Fibroblast of lung (primary cell): ENCODE data around the gene SPRR1B. TPM values are rescaled to one million over a fixed set of nuclear protein-coding genes. Genes with fewer than 3 reads are reported as not detected.

ENCODE experiments used
- DNase-seq, 2 donors: peaks; one replicate each; pipeline versions ENCODE4 v3.0.0 to v3.0.0-alpha.2; 2010; ENCODE audit warnings: low read depth in 2 of 2
- H2AFZ ChIP-seq: 2 replicates; pipeline ENCODE4 v1.5.1; 2012; ENCODE audit warnings: low read length, control low read depth, inconsistent platforms
- H3K27ac ChIP-seq: 2 replicates; pipeline ENCODE4 v1.5.1; 2011; ENCODE audit warnings: low read length, control low read depth; ENCODE audit not compliant: insufficient read depth
- H3K27me3 ChIP-seq: 2 replicates; pipeline ENCODE4 v1.5.1; 2011; ENCODE audit warnings: mild to moderate bottlenecking, low read length; ENCODE audit not compliant: control insufficient read depth, insufficient read depth
- H3K36me3 ChIP-seq: 2 replicates; pipeline ENCODE4 v1.5.1; 2011; ENCODE audit warnings: low read length; ENCODE audit not compliant: control insufficient read depth, insufficient read depth
- H3K4me1 ChIP-seq: 2 replicates; pipeline ENCODE4 v1.5.1; 2011; ENCODE audit warnings: low read length; ENCODE audit not compliant: control insufficient read depth, insufficient read depth; ENCODE audit errors: extremely low read depth
- H3K4me2 ChIP-seq: 2 replicates; pipeline ENCODE4 v1.5.1; 2011; ENCODE audit warnings: low read length, control low read depth; ENCODE audit not compliant: insufficient read depth; ENCODE audit errors: extremely low read depth
- H3K4me3 ChIP-seq, 4 experiments: fragments of 200-600 bp in 1 of 4; sonication (generic) in 1 of 4; replicated peaks in 1 of 4; 2 replicates each; pipeline ENCODE4 v1.5.1; 2011 to 2016; ENCODE audit warnings: low read length in 4 of 4, low read depth in 3 of 4, mild to moderate bottlenecking in 3 of 4, control low read depth in 2 of 4, inconsistent platforms in 1 of 4, mixed read lengths in 1 of 4; ENCODE audit not compliant: insufficient read depth in 1 of 4; ENCODE audit errors: control extremely low read depth in 1 of 4
- H3K79me2 ChIP-seq: 2 replicates; pipeline ENCODE4 v1.5.1; 2012; ENCODE audit warnings: mild to moderate bottlenecking, low read length, inconsistent platforms; ENCODE audit not compliant: control insufficient read depth, insufficient read depth
- H3K9ac ChIP-seq: 2 replicates; pipeline ENCODE4 v1.5.1; 2011; ENCODE audit warnings: mild to moderate bottlenecking, low read length, control low read depth; ENCODE audit not compliant: insufficient read depth
- H3K9me3 ChIP-seq: 2 replicates; pipeline ENCODE4 v1.5.1; 2012; ENCODE audit warnings: low read depth, low read length; ENCODE audit not compliant: control insufficient read depth, insufficient read depth
- H4K20me1 ChIP-seq: 2 replicates; pipeline ENCODE4 v1.5.1; 2011; ENCODE audit warnings: low read length; ENCODE audit not compliant: control insufficient read depth, insufficient read depth; ENCODE audit errors: extremely low read depth
- CTCF ChIP-seq, 2 donors: IDR thresholded peaks in 1 of 2; conservative IDR thresholded peaks in 1 of 2; 1 replicate in 1 of 2; 2 replicates in 1 of 2; pipeline ENCODE4 v1.5.1; 2011 to 2012; ENCODE audit warnings: low read length in 2 of 2, control low read depth in 1 of 2, inconsistent platforms in 1 of 2, low read depth in 1 of 2, mild to moderate bottlenecking in 1 of 2
- EZH2 ChIP-seq: IDR thresholded peaks from 2 replicates; pipeline ENCODE4 v1.5.1; 2012; ENCODE audit warnings: low read length, control low read depth, mild to moderate bottlenecking; ENCODE audit errors: missing control alignments
- polyA plus RNA-seq, 2 donors: library from polyadenylated mRNA; depleted of rRNA in 1 of 2; stranded (reverse) in 1 of 2; unstranded in 1 of 2; fragments of >200 nt; gene quantifications; 2 replicates each; pipeline ENCODE4 v1.2.1, GENCODE V29; 2011 to 2012; ENCODE audit warnings: missing spikeins in 1 of 2
- total RNA-seq: library from RNA; depleted of rRNA; stranded (reverse); fragments of >200 nt; gene quantifications from 2 replicates; pipeline ENCODE4 v1.2.1, GENCODE V29; 2014

The SPRR1B gene
- total and polyA plus RNA-seq, 2 donors (not counting 1 experiment from before 2014, with no cell fraction given), result not detected

- H3K27ac ChIP-seq, result no peak overlapping the region
- no peak for DNase-seq
- H3K9me3 ChIP-seq, result no peaks in the 10 kb centered on the region
- H3K4me1 ChIP-seq, result no peaks in the 10 kb centered on the region
- TF ChIP-seq CTCF (conservative IDR thresholded peaks at IDR 0.05 in 1 of 2, IDR thresholded peaks at IDR 0.05 in 1 of 2; ENCODE audit: low read depth in 1 of 2, low read length in 2 of 2) (no peak), EZH2 (no peak)
- H3K9ac ChIP-seq, result no peak overlapping the region
- H3K36me3 ChIP-seq, result no peaks in the 10 kb centered on the region
- H4K20me1 ChIP-seq, result no peaks in the 10 kb centered on the region
- no peak overlapping the region for H2AFZ ChIP-seq
- H3K79me2 ChIP-seq, result no peaks in the 10 kb centered on the region
- no peak overlapping the region for H3K4me3 ChIP-seq
- H3K27me3 ChIP-seq, result no peaks in the 10 kb centered on the region
- no peak overlapping the region for H3K4me2 ChIP-seq
Observed at GRCh38 chr1:153070243-153070642, 39.2 kb downstream of the SPRR1B start.

- no peaks in the 10 kb centered on the region for H3K27me3 ChIP-seq
- no peaks in the 10 kb centered on the region for H3K9me3 ChIP-seq
- H3K9ac ChIP-seq, result no peak within 1 kb of the TSS
- no peaks in the 10 kb centered on the region for H3K36me3 ChIP-seq
- no peak for TF ChIP-seq EZH2
- TF ChIP-seq CTCF (conservative IDR thresholded peaks at IDR 0.05 in 1 of 2, IDR thresholded peaks at IDR 0.05 in 1 of 2; ENCODE audit: low read depth in 1 of 2, low read length in 2 of 2), result no peak
- no peak within 1 kb of the TSS for H3K4me2 ChIP-seq
- H4K20me1 ChIP-seq, result no peaks in the 10 kb centered on the region
- H2AFZ ChIP-seq, result no peak within 1 kb of the TSS
- H3K4me3 ChIP-seq, result no peak within 1 kb of the TSS
- H3K27ac ChIP-seq, result no peak within 1 kb of the TSS
- H3K79me2 ChIP-seq, result no peaks in the 10 kb centered on the region
- H3K4me1 ChIP-seq, result no peaks in the 10 kb centered on the region
- DNase-seq, result no peak
Observed at GRCh38 chr1:153071511-153071910, 40.5 kb downstream of the SPRR1B start, which contains the start of gene SPRR2B. TSS of gene SPRR2B (minus strand) at chr1:153071611. CDS start at chr1:153070839, 772 bp downstream.

- Histone ChIP-seq H3K9me3 (no peaks in the 10 kb centered on the region), H3K36me3 (no peaks in the 10 kb centered on the region), H3K4me3 (no peak overlapping the region), H3K9ac (no peak overlapping the region), H2AFZ (no peak overlapping the region), H3K79me2 (no peaks in the 10 kb centered on the region), H4K20me1 (no peaks in the 10 kb centered on the region), H3K27me3 (no peaks in the 10 kb centered on the region), H3K27ac (no peak overlapping the region), H3K4me1 (no peaks in the 10 kb centered on the region), H3K4me2 (no peak overlapping the region)
- TF ChIP-seq EZH2 (no peak), CTCF (conservative IDR thresholded peaks at IDR 0.05 in 1 of 2, IDR thresholded peaks at IDR 0.05 in 1 of 2; ENCODE audit: low read depth in 1 of 2, low read length in 2 of 2) (no peak)
- no peak for DNase-seq
Observed at GRCh38 chr1:153072806-153073726, 42.1 kb downstream of the SPRR1B start.
